ENCODE measurements around the gene FUBP3. TPM values are rescaled to one million over a fixed set of nuclear protein-coding genes. Genes with fewer than 3 reads are reported as not detected.
"Not testable (repeated sequence)": the region's sequence is repeated elsewhere in the genome, so short reads cannot be mapped to it uniquely, and the experiment has no call there.

The FUBP3 gene
- total RNA-seq, 1 donor from 2014 or later = 52.3 TPM

DNA sequence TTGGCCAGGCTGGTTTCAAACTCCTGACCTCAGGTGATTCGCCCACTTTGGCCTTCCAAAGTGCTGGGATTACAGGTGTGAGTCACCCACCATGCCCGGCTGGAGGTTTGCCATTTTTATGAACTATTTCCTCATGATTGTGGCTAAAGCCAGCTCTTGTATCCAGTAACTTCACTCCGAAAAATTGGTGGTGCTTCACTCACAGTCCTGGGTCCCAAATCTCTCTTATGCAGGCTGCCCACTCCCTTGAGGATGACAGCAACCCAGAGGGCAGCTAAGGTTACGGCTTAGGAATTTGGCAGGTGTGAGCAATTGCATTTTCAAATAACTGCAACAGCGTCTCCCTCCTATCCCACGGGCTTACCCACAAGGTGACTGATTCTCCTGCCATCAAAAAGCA is 23.4 kb upstream of the FUBP3 start:
- intact Hi-C loops (cut with micrococcal nuclease) = no loop called here

GRCh38 chr9:130556396-130557076 is 22.8 kb upstream of the FUBP3 start:
- intact Hi-C loops (cut with micrococcal nuclease) = no loop called here

GRCh38 chr9:130557077-130557468 is 22.3 kb upstream of the FUBP3 start:
- intact Hi-C loops (cut with micrococcal nuclease) = no loop called here

DNA sequence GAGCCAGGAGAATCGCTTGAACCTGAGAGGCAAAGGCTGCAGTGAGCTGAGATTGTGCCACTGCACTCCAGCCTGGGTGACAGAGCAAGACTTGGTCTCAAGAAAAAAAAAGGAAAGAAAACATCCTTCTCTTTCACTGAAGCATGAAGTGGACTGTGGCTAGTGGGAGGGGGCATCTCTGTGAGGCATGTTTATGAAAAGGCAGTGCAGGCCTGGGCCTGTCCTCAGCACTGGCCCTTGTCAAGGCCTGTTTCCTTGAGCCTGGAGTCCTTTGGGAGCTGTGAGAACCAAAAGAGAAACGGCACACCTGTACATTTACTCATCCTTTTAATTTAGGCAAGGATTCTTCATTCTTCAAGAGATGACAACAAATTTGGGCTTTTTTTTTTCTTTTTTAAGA is 18.3 kb upstream of the FUBP3 start:
- intact Hi-C loops (cut with micrococcal nuclease) = no loop called here

DNA sequence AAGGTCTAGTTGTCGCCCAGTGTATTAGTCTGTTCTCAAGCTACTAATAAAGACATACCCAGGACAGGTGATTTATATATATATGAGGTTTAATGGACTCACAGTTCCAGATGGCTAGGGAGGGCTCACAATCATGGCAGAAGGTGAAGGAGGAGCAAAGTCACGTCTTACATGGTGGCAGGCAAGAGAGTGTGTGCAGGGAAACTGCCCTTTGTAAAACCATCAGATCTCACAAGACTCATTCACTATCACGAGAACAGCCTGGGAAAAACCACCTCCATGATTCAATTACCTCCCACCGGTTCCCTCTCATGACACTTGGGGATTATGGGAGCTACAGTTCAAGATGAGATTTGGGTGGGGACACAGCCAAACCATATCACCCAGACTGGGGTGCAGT is 16.9 kb upstream of the FUBP3 start:
- intact Hi-C loops (cut with micrococcal nuclease) = not testable (repeated sequence)

GRCh38 chr9:130563797-130564196 is 15.6 kb upstream of the FUBP3 start:
- intact Hi-C loops (cut with micrococcal nuclease) = no loop called here

- intact Hi-C loops (cut with micrococcal nuclease) = no loop called here
Observed at GRCh38 chr9:130565792-130566191, 13.6 kb upstream of the FUBP3 start.

DNA sequence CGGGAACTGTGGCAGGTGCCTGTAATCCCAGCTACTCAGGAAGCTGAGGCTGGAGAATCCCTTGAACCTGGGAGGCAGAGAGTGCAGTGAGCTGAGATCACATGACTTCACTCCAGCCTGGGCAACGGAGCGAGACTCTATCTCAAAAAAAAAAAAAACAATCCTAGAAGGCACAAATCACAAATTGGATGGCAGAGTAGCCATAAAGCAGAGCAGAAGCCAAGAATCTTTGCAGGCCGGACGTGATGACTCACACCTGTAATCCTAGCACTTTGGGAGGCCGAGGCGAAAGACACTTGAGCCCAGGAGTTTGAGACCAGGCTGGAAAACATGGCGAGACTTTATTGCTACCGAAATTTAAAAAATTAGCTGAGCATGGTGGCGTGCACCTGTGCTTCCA is 9.2 kb upstream of the FUBP3 start:
- intact Hi-C loops (cut with micrococcal nuclease) = no loop called here

DNA sequence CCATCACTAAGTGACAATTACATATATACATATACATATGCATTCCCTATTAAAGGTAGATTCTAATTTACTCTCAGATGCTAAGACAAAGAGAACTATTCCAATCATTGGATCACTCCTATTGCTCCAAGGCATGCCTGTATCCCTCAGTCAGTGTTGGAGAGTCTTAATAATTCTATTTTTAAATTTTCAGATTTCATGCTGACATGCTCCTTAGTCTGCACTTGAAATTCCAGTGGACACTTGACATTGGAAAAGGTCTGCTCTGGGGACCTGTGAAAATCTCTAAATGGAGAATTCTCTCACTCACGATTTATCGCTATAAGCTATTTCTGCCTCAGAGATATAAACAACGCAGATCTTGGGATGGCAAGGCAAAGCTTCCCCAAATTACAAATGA is 3.9 kb upstream of the FUBP3 start:
- intact Hi-C loops (cut with micrococcal nuclease) = no loop called here

DNA sequence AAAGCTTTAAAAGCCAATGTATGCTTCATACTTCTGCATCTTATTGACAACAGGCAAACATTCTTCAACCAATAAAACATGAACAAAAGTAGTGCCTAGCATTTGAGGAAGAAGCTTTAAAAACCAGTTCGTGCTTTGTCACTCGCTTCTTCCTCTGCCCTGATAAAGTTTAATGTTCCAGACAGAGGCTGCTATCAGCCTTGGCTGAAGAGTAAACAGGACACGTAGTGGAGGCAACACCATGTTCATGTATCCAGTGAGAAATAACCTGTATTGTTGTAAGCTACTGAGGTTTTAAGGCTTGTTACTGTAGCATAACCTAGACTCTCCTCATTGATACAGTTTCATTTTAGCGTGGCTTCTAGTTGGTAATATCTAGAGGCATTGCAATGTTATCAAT is 3.2 kb upstream of the FUBP3 start:
- intact Hi-C loops (cut with micrococcal nuclease) = no loop called here

DNA sequence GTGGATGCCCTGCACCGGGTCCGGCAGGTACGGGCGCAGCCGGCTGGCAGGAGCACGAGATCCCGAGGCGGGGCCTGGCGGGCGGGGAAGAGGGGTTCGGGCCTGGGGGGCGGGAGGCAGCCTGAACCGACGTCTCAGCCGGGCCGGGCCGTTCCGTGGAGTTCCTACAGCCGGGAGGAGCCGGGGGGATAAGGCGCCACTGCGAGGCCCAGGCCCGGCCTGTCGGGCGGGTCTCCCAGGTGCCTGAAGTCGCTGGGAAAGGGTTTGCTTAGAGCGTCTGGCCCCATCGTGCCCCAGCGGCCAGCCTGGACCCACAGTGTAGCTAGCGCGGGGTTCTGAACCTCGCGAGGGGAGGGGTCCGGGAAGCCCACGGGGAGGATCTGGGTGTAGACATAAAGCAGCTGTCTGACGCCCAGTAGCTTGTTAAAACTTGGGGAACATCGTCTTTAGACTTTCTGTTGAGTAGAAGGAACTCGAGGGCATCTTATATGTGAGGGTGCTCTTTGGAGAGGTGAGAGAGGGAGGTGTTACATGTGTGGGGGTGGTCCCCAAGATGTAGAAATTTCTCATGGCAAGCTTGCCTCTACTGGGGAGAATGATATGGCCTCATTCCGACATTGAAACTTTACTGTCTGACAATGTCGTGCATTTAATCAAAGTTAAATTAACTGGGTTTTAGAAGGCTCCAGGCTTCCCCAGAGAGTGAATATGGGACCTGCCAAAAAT is 524 bp downstream of the FUBP3 start:
- intact Hi-C loops (cut with micrococcal nuclease) = loop anchor here (1.0 kb wide), 2 partner anchors 113 to 132 kb away; partner anchors contain the start of gene EXOSC2

DNA sequence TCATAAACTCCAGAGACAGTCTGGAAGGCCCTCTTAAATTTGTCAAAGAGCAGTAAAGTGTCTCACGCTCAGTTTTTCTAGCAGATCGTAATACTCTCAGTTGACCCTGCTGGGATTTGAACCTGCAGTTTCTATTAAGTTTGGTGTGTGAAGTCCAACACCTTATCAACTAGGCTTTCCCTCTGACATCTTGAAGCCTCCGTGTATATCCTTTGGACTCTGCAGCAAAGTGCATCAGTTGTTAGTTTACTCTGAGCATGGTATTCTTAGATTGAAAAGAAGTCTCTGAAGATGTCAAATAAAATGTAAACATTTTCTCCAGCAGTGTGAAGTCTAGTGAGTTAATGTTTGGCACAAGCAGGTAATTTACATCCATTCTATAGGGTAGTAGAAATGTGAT is 2.4 kb downstream of the FUBP3 start:
- intact Hi-C loops (cut with micrococcal nuclease) = no loop called here

DNA sequence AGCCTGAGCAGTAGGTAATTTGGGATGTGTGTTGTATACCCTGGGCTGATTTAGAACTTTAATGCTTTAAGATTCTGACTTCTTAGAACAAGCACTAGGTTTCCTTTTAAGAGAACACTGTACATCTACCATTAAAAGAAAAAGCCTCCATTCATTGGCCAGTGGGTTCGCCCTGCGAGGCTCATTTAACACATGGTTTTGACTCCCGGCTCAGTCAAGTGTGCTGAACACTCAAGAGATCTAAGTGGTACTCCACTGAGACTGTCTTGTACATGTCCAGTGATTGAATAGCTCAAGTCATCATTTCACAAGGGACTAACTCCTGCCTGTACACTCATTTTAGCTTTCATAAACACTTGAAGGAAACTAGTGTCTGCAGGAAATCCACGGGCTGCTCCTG is 3.9 kb downstream of the FUBP3 start:
- intact Hi-C loops (cut with micrococcal nuclease) = no loop called here

DNA sequence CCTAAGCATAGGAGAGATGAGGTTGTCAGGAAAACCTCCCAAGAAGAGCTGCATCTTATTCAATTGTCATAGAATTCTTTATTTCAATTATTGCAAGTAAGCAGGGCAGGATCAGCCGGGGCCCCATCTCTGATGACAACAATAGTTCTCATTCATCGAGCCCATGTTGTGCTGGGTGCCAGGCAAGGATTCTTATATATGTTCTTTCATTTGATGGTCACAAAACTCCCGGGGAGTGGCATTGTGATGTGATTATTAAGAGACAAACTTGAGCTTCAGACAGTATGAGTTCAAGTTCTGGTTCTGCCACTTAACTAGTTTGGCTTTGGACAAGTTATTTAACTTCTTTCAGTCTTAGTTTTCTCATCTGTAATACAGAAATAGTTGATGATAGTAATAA is 8.5 kb downstream of the FUBP3 start:
- intact Hi-C loops (cut with micrococcal nuclease) = no loop called here

GRCh38 chr9:130588416-130588815 is 9.0 kb downstream of the FUBP3 start:
- intact Hi-C loops (cut with micrococcal nuclease) = no loop called here

DNA sequence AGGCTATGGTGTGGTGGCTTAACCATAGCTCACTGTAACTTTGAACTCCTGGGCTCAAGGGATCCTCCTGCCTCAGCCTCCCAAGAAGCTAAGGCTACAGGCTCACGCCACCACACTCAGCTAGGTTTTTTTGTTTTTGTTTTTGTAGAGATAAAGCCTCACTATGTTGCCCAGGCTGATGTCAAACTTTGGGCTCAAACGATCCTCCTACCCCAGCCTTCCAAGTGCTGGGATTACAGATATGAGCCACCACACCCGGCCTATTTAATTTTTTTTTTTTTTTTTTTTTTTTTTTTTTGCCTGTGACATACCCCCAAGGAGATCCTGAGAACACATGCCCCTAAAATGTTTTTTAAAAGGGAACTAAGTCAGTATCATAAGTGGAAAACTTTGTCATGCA is 10.4 kb downstream of the FUBP3 start:
- intact Hi-C loops (cut with micrococcal nuclease) = no loop called here

GRCh38 chr9:130590305-130590704 is 10.9 kb downstream of the FUBP3 start:
- intact Hi-C loops (cut with micrococcal nuclease) = no loop called here

GRCh38 chr9:130593020-130593419 is 13.6 kb downstream of the FUBP3 start:
- intact Hi-C loops (cut with micrococcal nuclease) = no loop called here

GRCh38 chr9:130597228-130597627 is 17.9 kb downstream of the FUBP3 start:
- intact Hi-C loops (cut with micrococcal nuclease) = no loop called here

GRCh38 chr9:130598188-130598587 is 18.8 kb downstream of the FUBP3 start:
- intact Hi-C loops (cut with micrococcal nuclease) = no loop called here

GRCh38 chr9:130599625-130600024 is 20.2 kb downstream of the FUBP3 start:
- intact Hi-C loops (cut with micrococcal nuclease) = no loop called here

DNA sequence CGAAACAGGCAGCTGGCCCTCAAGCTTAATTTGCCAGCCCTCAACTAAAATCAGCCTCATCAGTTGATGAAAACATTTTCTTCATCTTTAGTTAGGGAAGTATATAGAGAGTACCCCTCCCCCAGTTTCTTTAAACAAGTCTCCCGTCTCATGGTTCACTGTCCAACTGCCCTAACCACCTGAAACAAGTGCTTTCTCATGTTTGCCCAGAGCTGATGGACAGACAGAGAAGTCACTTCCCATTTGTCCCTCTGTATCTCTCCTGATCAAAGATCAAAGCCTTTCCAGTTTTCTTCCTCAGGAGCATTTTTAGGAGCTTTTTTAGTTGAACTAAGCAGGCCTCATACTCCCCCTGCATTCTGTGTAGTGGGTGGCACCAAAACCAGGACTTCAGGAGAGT is 21.7 kb downstream of the FUBP3 start:
- intact Hi-C loops (cut with micrococcal nuclease) = no loop called here

DNA sequence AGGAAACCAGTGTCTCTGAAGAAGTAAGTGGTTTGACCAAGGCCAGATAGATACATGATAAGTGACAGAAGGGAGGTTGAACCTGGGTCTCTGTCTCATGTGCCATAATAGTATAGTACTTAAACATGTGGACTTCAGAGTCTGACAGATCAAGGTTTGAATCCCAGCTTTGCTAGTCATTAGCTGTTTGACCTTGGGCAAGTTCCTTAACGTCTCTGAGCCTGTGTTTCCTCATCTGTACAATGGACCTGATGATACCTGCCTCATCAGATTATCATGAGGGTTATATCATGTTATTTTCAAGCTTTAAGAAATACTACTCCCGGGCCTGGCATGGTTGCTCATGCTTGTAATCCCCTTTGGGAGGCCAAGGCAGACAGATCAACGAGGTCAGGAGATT is 24.9 kb downstream of the FUBP3 start:
- intact Hi-C loops (cut with micrococcal nuclease) = no loop called here

Data from T-helper 1 cell treated with Interleukin-12 subunit alpha and Interleukin-12 subunit beta and Interleukin-4 antibody, amounts not matched to agents 30 ng/mL and 1 ng/mL, for 36 hours (primary cell).